K562 (cell line): ENCODE measurements around the gene CMSS1. TPM values are rescaled to one million over a fixed set of nuclear protein-coding genes. Genes with fewer than 3 reads are reported as not detected.

Experiments used
- ATAC-seq: fragments of 200-7000 bp; cut with Tn5 transposase; 3 replicates; pipeline ENCODE4 v1.9.1; 2020; ENCODE audit warnings: moderate library complexity
- BruUV-seq: library from RNA; stranded (reverse); fragments of 400-500 nt; replicated peaks from 2 replicates; lab custom pipeline; 2021; lab: Mats Ljungman, UMichigan
- CTCF ChIA-PET: fragments of 300-600 bp; formaldehyde crosslinking; extraction: SDS; loops from one replicate; lab custom pipeline; 2021; ENCODE audit warnings: low intra/inter-chr PET ratio; lab: Yijun Ruan, JAX
- POLR2A ChIA-PET: fragments of 300-600, 350-650 bp; sonication (Branson Sonifier 250); formaldehyde crosslinking; extraction: SDS; loops from one replicate; lab custom pipeline; 2021; ENCODE audit warnings: antibody characterized with exemption, inconsistent platforms; lab: Yijun Ruan, JAX
- DNase-seq, 4 experiments: peaks; one replicate each; pipeline versions ENCODE4 v3.0.0 to v3.0.0-alpha.2; 2011 to 2018; ENCODE audit warnings: low spot score in 3 of 4, mixed read lengths in 3 of 4; ENCODE audit errors: extremely low read depth in 1 of 4
- FAIRE-seq: peaks from 2 replicates; lab custom pipeline; 2011; peaks lifted over from hg19 to GRCh38; lab: Jason Lieb, UNC
- H2AFZ ChIP-seq: 2 replicates; pipeline ENCODE4 v1.6.0; 2011; ENCODE audit warnings: low read depth, low read length, control low read depth, inconsistent platforms
- H3K27ac ChIP-seq: fragments of 200-600 bp; 3 replicates; pipeline ENCODE4 v1.8.0; 2011; ENCODE audit warnings: low read depth, mild to moderate bottlenecking, control low read depth, inconsistent platforms, low read length, moderate library complexity, mixed read lengths; ENCODE audit errors: extremely low read depth
- H3K27me3 ChIP-seq, 2 experiments: fragments of 300-600 bp in 1 of 2; 2 replicates in 1 of 2; 3 replicates in 1 of 2; pipeline versions ENCODE4 v1.6.0 to v1.8.0; 2011; ENCODE audit warnings: inconsistent platforms in 2 of 2, low read length in 2 of 2, mild to moderate bottlenecking in 1 of 2, mixed read lengths in 1 of 2, moderate library complexity in 1 of 2; ENCODE audit not compliant: control insufficient read depth in 2 of 2, insufficient read depth in 2 of 2
- H3K36me3 ChIP-seq: fragments of 300-600 bp; 3 replicates; pipeline ENCODE4 v1.8.0; 2011; ENCODE audit warnings: mild to moderate bottlenecking, low read length, inconsistent platforms; ENCODE audit not compliant: control insufficient read depth, insufficient read depth
- H3K4me1 ChIP-seq, 2 experiments: fragments of 200-600 bp in 1 of 2; replicated peaks in 1 of 2; 2 replicates in 1 of 2; 3 replicates in 1 of 2; pipeline versions ENCODE4 v1.5.1 to v1.8.0; 2011; ENCODE audit warnings: inconsistent platforms in 2 of 2, low read length in 2 of 2, mild to moderate bottlenecking in 1 of 2, mixed read lengths in 1 of 2, moderate library complexity in 1 of 2; ENCODE audit not compliant: control insufficient read depth in 2 of 2, insufficient read depth in 2 of 2
- H3K4me2 ChIP-seq: 2 replicates; pipeline ENCODE4 v1.6.1; 2011; ENCODE audit warnings: low read length, control low read depth, inconsistent platforms, mixed read lengths; ENCODE audit not compliant: insufficient read depth
- H3K4me3 ChIP-seq: fragments of 200-600 bp; sonication (generic), shearing (Covaris generic); 2 replicates; pipeline ENCODE4 v1.5.1; 2016; ENCODE audit warnings: control low read depth, inconsistent platforms
- H3K79me2 ChIP-seq: fragments of 200-600 bp; 3 replicates; pipeline ENCODE4 v1.8.0; 2011; ENCODE audit warnings: low read length, inconsistent platforms; ENCODE audit not compliant: control insufficient read depth, insufficient read depth
- H3K9ac ChIP-seq, 2 experiments: 2 replicates each; pipeline versions ENCODE4 v1.6.0 to v1.6.1; 2011; ENCODE audit warnings: low read depth in 2 of 2, low read length in 2 of 2, control low read depth in 1 of 2, inconsistent platforms in 1 of 2, mild to moderate bottlenecking in 1 of 2, mixed read lengths in 1 of 2; ENCODE audit not compliant: insufficient read depth in 1 of 2
- H3K9me1 ChIP-seq: one replicate; pipeline ENCODE4 v1.6.0; 2011; ENCODE audit warnings: inconsistent platforms, mild to moderate bottlenecking, low read length, moderate library complexity; ENCODE audit not compliant: control insufficient read depth, insufficient read depth
- H3K9me3 ChIP-seq: replicated peaks from 2 replicates; pipeline ENCODE4 v1.5.1; 2011; ENCODE audit warnings: low read depth, low read length, inconsistent platforms; ENCODE audit not compliant: control insufficient read depth, insufficient read depth
- H4K20me1 ChIP-seq: replicated peaks from 2 replicates; pipeline ENCODE4 v1.6.1; 2011; ENCODE audit warnings: low read length, inconsistent platforms, mixed read lengths; ENCODE audit not compliant: control insufficient read depth, insufficient read depth
- ATF6 ChIP-seq: sonication (generic); formaldehyde crosslinking; IDR thresholded peaks from 2 replicates; pipeline ENCODE4 v1.4.0; 2020; ENCODE audit warnings: mild to moderate bottlenecking, missing genetic modification reagents
- GTF2E2 ChIP-seq: fragments of 200-800 bp; sonication (Bioruptor generic); IDR thresholded peaks from 2 replicates; pipeline ENCODE4 v1.6.1; 2016; ENCODE audit warnings: missing genetic modification characterization, missing compliant biosample characterization
- MLLT1 ChIP-seq, 2 experiments: fragments of 450-650 bp; IDR thresholded peaks; 2 replicates each; pipeline ENCODE4 v1.6.1; 2016
- RBM34 ChIP-seq: fragments of 200-400 bp; formaldehyde crosslinking; IDR thresholded peaks from 2 replicates; pipeline ENCODE4 v1.6.1; 2018; ENCODE audit warnings: low read length, borderline replicate concordance; ENCODE audit not compliant: insufficient read depth
- RERE ChIP-seq: sonication (generic); formaldehyde crosslinking; IDR thresholded peaks from 2 replicates; pipeline ENCODE4 v1.8.0; 2023; ENCODE audit warnings: missing genetic modification reagents, mild to moderate bottlenecking, borderline replicate concordance
- ZNF165 ChIP-seq: fragments of 250-450 bp; sonication (Bioruptor Pico); IDR thresholded peaks from 2 replicates; pipeline ENCODE4 v1.4.0; 2020; ENCODE audit warnings: borderline replicate concordance
- ZNF644 ChIP-seq: fragments of 200-800 bp; sonication (Bioruptor generic); IDR thresholded peaks from 2 replicates; pipeline ENCODE4 v1.6.1; 2016; ENCODE audit warnings: low read depth, missing genetic modification characterization, missing compliant biosample characterization
- ZNF668 ChIP-seq: fragments of 250-450 bp; sonication (Bioruptor Pico); IDR thresholded peaks from 2 replicates; pipeline ENCODE4 v1.8.0; 2022; ENCODE audit warnings: mild to moderate bottlenecking, inconsistent platforms
- WGBS: fragments of 100-300 bp; shearing (Covaris generic); methylation state at CpG from one replicate; pipeline ENCODE4 v1.1.6; 2016; ENCODE audit warnings: low coverage, mixed read lengths; ENCODE audit not compliant: insufficient coverage; ENCODE audit errors: missing lambda C conversion rate; 5-methylcytosine and 5-hydroxymethylcytosine counted together
- in situ Hi-C: fragments of 300-500 bp; cut with MboI; formaldehyde crosslinking; loops from 4 replicates; pipeline ENCODE4 v1.15.0; 2018; ENCODE audit warnings: inconsistent platforms, mixed read lengths
- intact Hi-C: fragments of 100-400 bp; cut with micrococcal nuclease; formaldehyde crosslinking; loops from 2 replicates; pipeline ENCODE4 v1.14.2; 2022
- polyA plus RNA-seq, 8 experiments: library from polyadenylated mRNA; depleted of rRNA in 4 of 8; stranded (reverse) in 5 of 8; unstranded in 3 of 8; fragments of >200 nt; fragmentation: Nextera tagmentation in 2 of 8; fragmentation: Illumina TruSeq in 1 of 8; extraction: Ambion mirVana in 2 of 8; extraction: Trizol in 1 of 8; gene quantifications; 2 replicates each; pipeline versions ENCODE4 v1.2.1 to v1.2.3, GENCODE V29; 2011 to 2014; ENCODE audit warnings: inconsistent platforms in 1 of 8, missing spikeins in 1 of 8
- total RNA-seq, 7 experiments: library from RNA; depleted of rRNA in 6 of 7; stranded (reverse); fragments of >200 nt in 6 of 7; fragmentation: Illumina TruSeq in 2 of 7; extraction: Trizol in 2 of 7; gene quantifications; 2 replicates each; pipeline versions ENCODE4 v1.2.1 to v1.2.3, GENCODE V29; 2011 to 2021; ENCODE audit warnings: low replicate concordance in 1 of 7
- TF ChIP-seq, protein P1 (sequence below): fragments of 450-650 bp; formaldehyde crosslinking; IDR thresholded peaks from 2 replicates; pipeline ENCODE4 v1.4.0; 2020; ENCODE audit warnings: mild to moderate bottlenecking, mixed read lengths

The CMSS1 gene
- total and polyA plus RNA-seq, 9 of the 15 experiments (the other 6 are each of a cell fraction or from before 2014, with no cell fraction given): 46.9 to 109 (median 72.3) TPM

DNA sequence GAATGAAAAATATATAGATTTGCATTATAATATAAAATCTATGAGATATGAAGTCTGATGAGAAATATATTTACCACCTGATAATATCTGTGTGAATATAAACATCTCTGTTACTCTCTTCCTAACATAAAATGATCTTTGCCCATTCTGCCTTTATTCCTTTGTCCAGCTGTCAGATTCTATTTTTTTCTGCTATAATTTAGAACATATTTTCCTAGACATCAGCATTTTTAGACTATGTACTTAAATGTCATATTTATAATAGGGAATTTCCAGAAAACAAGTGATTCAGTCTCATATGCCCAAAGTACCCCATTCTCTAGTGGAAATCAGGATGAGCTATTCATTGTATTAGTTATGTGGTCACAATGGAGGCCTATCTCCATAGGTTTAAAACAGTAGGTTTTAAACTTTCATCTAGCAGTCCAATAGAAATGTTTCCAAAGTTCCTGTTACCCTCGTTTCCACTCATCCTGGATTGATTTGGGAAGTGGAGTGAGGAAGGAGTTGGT lies 213.3 kb downstream of the CMSS1 start:
- no peaks in the 10 kb centered on the region for H3K9me3 ChIP-seq
- POLR2A ChIA-PET: no interaction called here
- FAIRE-seq: no peak
- H3K4me1 ChIP-seq: peaks cover 0 to 29% of the 10 kb centered on the region in 2 experiments; a peak in 2 of 5 replicates
- 43% methylated on average over 1 of the region's 1 CpG for WGBS
- no TSS peak for BruUV-seq
- in situ Hi-C loops: no loop called here
- H3K36me3 ChIP-seq: no peaks in the 10 kb centered on the region
- DNase-seq: no peak
- CTCF ChIA-PET: no interaction called here
- intact Hi-C loops: no loop called here
- H3K9me1 ChIP-seq: no peaks in the 10 kb centered on the region
- no peak overlapping the region for H3K27ac ChIP-seq
- H2AFZ ChIP-seq: no peak overlapping the region
- H3K4me2 ChIP-seq: no peak overlapping the region
- no peak overlapping the region for H3K4me3 ChIP-seq
- no peaks in the 10 kb centered on the region for H3K27me3 ChIP-seq
- H3K9ac ChIP-seq: no peak overlapping the region
- H3K79me2 ChIP-seq: no peaks in the 10 kb centered on the region
- no peak for ATAC-seq
- peaks cover 4% of the 10 kb centered on the region; the same call in 1 of the 2 replicates for H4K20me1 ChIP-seq
- no peak for TF ChIP-seq MLLT1 (IDR thresholded peaks at IDR 0.05)
- TF ChIP-seq, protein P1, sequence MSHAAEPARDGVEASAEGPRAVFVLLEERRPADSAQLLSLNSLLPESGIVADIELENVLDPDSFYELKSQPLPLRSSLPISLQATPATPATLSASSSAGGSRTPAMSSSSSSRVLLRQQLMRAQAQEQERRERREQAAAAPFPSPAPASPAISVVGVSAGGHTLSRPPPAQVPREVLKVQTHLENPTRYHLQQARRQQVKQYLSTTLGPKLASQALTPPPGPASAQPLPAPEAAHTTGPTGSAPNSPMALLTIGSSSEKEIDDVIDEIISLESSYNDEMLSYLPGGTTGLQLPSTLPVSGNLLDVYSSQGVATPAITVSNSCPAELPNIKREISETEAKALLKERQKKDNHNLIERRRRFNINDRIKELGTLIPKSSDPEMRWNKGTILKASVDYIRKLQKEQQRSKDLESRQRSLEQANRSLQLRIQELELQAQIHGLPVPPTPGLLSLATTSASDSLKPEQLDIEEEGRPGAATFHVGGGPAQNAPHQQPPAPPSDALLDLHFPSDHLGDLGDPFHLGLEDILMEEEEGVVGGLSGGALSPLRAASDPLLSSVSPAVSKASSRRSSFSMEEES (CRISPR knock-in tag): no peak
- no peak for TF ChIP-seq ATF6 (CRISPR knock-in tag)
- no peak for TF ChIP-seq GTF2E2 (tag)
- TF ChIP-seq ZNF668 (CRISPR knock-in tag): no peak
- TF ChIP-seq RERE: no peak
- TF ChIP-seq ZNF644 (tag): no peak
- TF ChIP-seq RBM34: no peak
- no peak for TF ChIP-seq ZNF165 (CRISPR knock-in tag)
